ENCODE data around the gene RNU2-63P.
"Not testable (repeated sequence)": the region's sequence is repeated elsewhere in the genome, so short reads cannot be mapped to it uniquely, and the experiment has no call there.

DNA sequence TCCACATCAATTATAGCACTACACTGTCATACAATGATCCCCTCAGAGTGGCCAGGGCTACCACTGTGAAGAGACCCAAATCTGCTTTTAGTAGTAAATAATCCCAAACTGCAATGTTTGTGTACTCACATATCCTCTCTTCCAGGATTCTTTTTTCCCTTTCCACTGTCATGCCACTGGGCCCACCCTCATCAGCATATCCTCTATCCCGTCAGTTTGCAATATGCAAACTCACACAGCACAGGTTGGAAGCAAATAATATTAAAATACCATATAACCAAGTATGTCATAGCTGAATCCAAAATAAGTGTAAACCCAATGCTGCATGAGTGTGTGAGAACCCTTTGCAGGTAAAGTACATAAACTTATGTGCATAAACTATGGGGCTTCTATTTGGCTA, 28.9 kb downstream of the RNU2-63P start:
- TF ChIP-seq, protein P1, sequence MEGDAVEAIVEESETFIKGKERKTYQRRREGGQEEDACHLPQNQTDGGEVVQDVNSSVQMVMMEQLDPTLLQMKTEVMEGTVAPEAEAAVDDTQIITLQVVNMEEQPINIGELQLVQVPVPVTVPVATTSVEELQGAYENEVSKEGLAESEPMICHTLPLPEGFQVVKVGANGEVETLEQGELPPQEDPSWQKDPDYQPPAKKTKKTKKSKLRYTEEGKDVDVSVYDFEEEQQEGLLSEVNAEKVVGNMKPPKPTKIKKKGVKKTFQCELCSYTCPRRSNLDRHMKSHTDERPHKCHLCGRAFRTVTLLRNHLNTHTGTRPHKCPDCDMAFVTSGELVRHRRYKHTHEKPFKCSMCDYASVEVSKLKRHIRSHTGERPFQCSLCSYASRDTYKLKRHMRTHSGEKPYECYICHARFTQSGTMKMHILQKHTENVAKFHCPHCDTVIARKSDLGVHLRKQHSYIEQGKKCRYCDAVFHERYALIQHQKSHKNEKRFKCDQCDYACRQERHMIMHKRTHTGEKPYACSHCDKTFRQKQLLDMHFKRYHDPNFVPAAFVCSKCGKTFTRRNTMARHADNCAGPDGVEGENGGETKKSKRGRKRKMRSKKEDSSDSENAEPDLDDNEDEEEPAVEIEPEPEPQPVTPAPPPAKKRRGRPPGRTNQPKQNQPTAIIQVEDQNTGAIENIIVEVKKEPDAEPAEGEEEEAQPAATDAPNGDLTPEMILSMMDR (IDR thresholded peaks at IDR 0.05), result not testable (repeated sequence)
- TF ChIP-seq POLR2A (IDR thresholded peaks at IDR 0.05), result not testable (repeated sequence)
